Amygdala (tissue), 56 donors: ENCODE results near the gene PRKAR2B.
A peak's percentile ranks its signal among the peaks of the same experiment; 100 is the strongest.

Source experiments
- DNase-seq, 56 donors: peaks; one replicate each; lab custom pipeline; 2025; lab: John Stamatoyannopoulos, UW

Gene PRKAR2B

GRCh38 chr7:107044347-107045194 lies at the start of gene PRKAR2B:
PRKAR2B (plus strand) TSS chr7:107044705; CDS start chr7:107044908, 203 bp downstream.
- peak in 55 of 56 donors; percentile 19 to 88 (median 73) for DNase-seq

GRCh38 chr7:106994833-106995232 lies 49.7 kb upstream of the PRKAR2B start:
- DNase-seq: no peak

- DNase-seq: no peak
Observed at GRCh38 chr7:106997487-106998271, 46.8 kb upstream of the PRKAR2B start.

- no peak for DNase-seq
Observed at GRCh38 chr7:106999023-106999422, 45.5 kb upstream of the PRKAR2B start.

- DNase-seq: no peak
Observed at GRCh38 chr7:107001490-107001889, 43.0 kb upstream of the PRKAR2B start.

- no peak for DNase-seq
Observed at GRCh38 chr7:107002126-107002525, 42.4 kb upstream of the PRKAR2B start.

- no peak for DNase-seq
Observed at GRCh38 chr7:107002529-107002998, 41.9 kb upstream of the PRKAR2B start.

GRCh38 chr7:107007007-107007891 lies 37.3 kb upstream of the PRKAR2B start:
- DNase-seq: no peak

GRCh38 chr7:107007892-107008287 lies 36.6 kb upstream of the PRKAR2B start:
- no peak for DNase-seq

- no peak for DNase-seq
Observed at GRCh38 chr7:107009846-107010203, 34.7 kb upstream of the PRKAR2B start.

- no peak for DNase-seq
Observed at GRCh38 chr7:107012691-107013090, 31.8 kb upstream of the PRKAR2B start.

- DNase-seq: no peak
Observed at GRCh38 chr7:107014387-107015023, 30.0 kb upstream of the PRKAR2B start.

GRCh38 chr7:107016312-107016711 lies 28.2 kb upstream of the PRKAR2B start:
- no peak for DNase-seq

- DNase-seq: no peak
Observed at GRCh38 chr7:107017965-107018719, 26.4 kb upstream of the PRKAR2B start.

GRCh38 chr7:107020400-107020799 lies 24.1 kb upstream of the PRKAR2B start:
- no peak for DNase-seq

GRCh38 chr7:107021600-107021999 lies 22.9 kb upstream of the PRKAR2B start:
- DNase-seq: no peak

- no peak for DNase-seq
Observed at GRCh38 chr7:107023522-107024151, 20.9 kb upstream of the PRKAR2B start.

GRCh38 chr7:107024906-107025305 lies 19.6 kb upstream of the PRKAR2B start:
- no peak for DNase-seq
